ENCODE results near the gene FAM78A.

- TF ChIP-seq CTCF (IDR thresholded peaks at IDR 0.05) (no peak), POLR2A (IDR thresholded peaks at IDR 0.05; ENCODE audit: low read depth) (no peak), EP300 (IDR thresholded peaks at IDR 0.05) (no peak), POLR2AphosphoS5 (IDR thresholded peaks at IDR 0.05) (no peak)
Measured at GRCh38 chr9:131234799-131235479, 41.4 kb downstream of the FAM78A start.

Data from esophagus muscularis mucosa (tissue), 4 donors.